Thyroid gland (tissue), 4 donors: ENCODE measurements around the gene TENT4A.

ENCODE experiments used
- CTCF ChIP-seq, 6 experiments: fragments of 200-600 bp in 3 of 6; fragments of 450-650 bp in 3 of 6; sonication (generic) in 3 of 6; IDR thresholded peaks; one replicate each; pipeline ENCODE4 v1.5.1; 2016 to 2019; ENCODE audit warnings: antibody characterized with exemption in 6 of 6, mild to moderate bottlenecking in 2 of 6, inconsistent platforms in 1 of 6, moderate library complexity in 1 of 6
- POLR2A ChIP-seq, 2 donors: fragments of 450-650 bp; IDR thresholded peaks; one replicate each; pipeline ENCODE4 v1.6.1; 2017; ENCODE audit warnings: antibody characterized with exemption in 2 of 2, mild to moderate bottlenecking in 2 of 2, moderate library complexity in 1 of 2

- TF ChIP-seq CTCF (IDR thresholded peaks at IDR 0.05) (no peak), POLR2A (IDR thresholded peaks at IDR 0.05) (no peak)
Measured at GRCh38 chr5:6767481-6768063, 54.3 kb downstream of the TENT4A start.
